DOHH2 (cell line): Measurements from ENCODE around the gene NPPA.

Source experiments
- H3F3A ChIP-seq: fragments of 200-600 bp; sonication (generic), shearing (Covaris generic); 2 replicates; pipeline ENCODE4 v1.6.0; 2016; ENCODE audit warnings: antibody characterized with exemption, mild to moderate bottlenecking; ENCODE audit not compliant: control insufficient read depth, insufficient read depth
- H3K27ac ChIP-seq: fragments of 200-600 bp; sonication (generic); 2 replicates; pipeline ENCODE4 v1.5.1; 2014; ENCODE audit warnings: low read depth, mild to moderate bottlenecking, low read length, moderate library complexity
- H3K27me3 ChIP-seq: fragments of 200-600 bp; sonication (generic); 2 replicates; pipeline ENCODE4 v1.6.1; 2014; ENCODE audit warnings: mild to moderate bottlenecking, low read length, mixed read lengths; ENCODE audit not compliant: control insufficient read depth
- H3K36me3 ChIP-seq: fragments of 200-600 bp; sonication (generic); 2 replicates; pipeline ENCODE4 v1.6.1; 2014; ENCODE audit warnings: mild to moderate bottlenecking, low read length, moderate library complexity, mixed read lengths; ENCODE audit not compliant: control insufficient read depth
- H3K4me1 ChIP-seq: fragments of 200-600 bp; sonication (generic); 2 replicates; pipeline ENCODE4 v1.6.1; 2014; ENCODE audit warnings: mild to moderate bottlenecking, low read length, mixed read lengths; ENCODE audit not compliant: control insufficient read depth
- H3K4me2 ChIP-seq: fragments of 200-600 bp; sonication (generic); 2 replicates; pipeline ENCODE4 v1.6.0; 2014; ENCODE audit warnings: mild to moderate bottlenecking, low read length, moderate library complexity
- H3K4me3 ChIP-seq: fragments of 200-600 bp; sonication (generic); 2 replicates; pipeline ENCODE4 v1.5.1; 2014; ENCODE audit warnings: mild to moderate bottlenecking, low read length, mixed read lengths
- H3K79me2 ChIP-seq: fragments of 200-600 bp; sonication (generic); 2 replicates; pipeline ENCODE4 v1.6.1; 2014; ENCODE audit warnings: mild to moderate bottlenecking, low read length, mixed read lengths; ENCODE audit not compliant: control insufficient read depth
- H3K9me2 ChIP-seq: fragments of 200-600 bp; sonication (generic); replicated peaks from 2 replicates; pipeline ENCODE4 v1.6.1; 2014; ENCODE audit warnings: mild to moderate bottlenecking, low read length, mixed read lengths; ENCODE audit not compliant: control insufficient read depth
- H3K9me3 ChIP-seq: fragments of 200-600 bp; sonication (generic); 2 replicates; pipeline ENCODE4 v1.6.1; 2014; ENCODE audit warnings: antibody characterized with exemption, low read length, mixed read lengths; ENCODE audit not compliant: control insufficient read depth, insufficient read depth
- H4K20me1 ChIP-seq: fragments of 200-600 bp; sonication (generic); 2 replicates; pipeline ENCODE4 v1.6.0; 2014; ENCODE audit warnings: low read depth, mild to moderate bottlenecking, antibody characterized with exemption, low read length, moderate library complexity; ENCODE audit not compliant: control insufficient read depth, insufficient read depth
- EZH2phosphoT487 ChIP-seq: fragments of 200-600 bp; sonication (generic); IDR thresholded peaks from 2 replicates; pipeline ENCODE4 v1.6.1; 2017; ENCODE audit warnings: borderline replicate concordance, mild to moderate bottlenecking, antibody characterized with exemption, low read length, moderate library complexity, mixed read lengths
- TF ChIP-seq, protein P1 (sequence below): fragments of 200-600 bp; sonication (generic); IDR thresholded peaks from one replicate; pipeline ENCODE4 v1.5.1; 2014; ENCODE audit warnings: antibody characterized with exemption, mild to moderate bottlenecking, low read depth, low read length; ENCODE audit not compliant: poor library complexity, severe bottlenecking

NPPA gene

DNA sequence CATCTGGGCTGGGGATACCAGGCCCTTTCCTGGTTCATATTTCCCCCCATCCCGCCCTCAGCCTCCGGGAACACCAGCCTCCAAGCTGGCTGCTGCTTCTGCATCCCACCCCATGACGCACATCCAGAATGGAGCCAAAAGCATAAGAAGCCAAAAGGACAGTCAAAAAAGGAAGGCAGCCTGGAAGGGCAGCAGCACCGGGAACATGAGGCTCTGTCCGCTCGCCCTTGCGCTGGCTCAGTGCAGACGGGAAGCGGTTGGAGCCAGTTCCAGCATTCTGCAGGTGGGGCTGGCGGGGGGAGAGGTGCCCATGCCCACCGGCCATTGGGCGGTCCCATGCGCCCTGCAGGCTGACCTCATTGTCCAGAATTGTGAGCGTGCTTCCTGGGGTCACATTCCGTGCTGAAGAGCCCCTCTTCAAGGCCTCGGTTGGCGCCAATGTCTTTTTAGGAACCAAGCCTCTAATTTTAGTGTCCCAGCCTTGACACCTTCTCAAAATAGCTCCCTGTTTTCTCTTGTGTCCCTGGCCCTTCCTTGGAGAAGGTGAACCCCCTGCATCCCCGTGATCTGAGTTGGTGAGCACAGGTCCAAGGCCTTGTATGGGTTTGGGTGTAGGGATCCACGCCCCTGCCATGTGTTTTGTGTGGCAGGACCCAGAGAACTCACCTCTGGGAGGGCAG lies 39.5 kb upstream of the NPPA start:
- H4K20me1 ChIP-seq: no peaks in the 10 kb centered on the region
- TF ChIP-seq, protein P1, sequence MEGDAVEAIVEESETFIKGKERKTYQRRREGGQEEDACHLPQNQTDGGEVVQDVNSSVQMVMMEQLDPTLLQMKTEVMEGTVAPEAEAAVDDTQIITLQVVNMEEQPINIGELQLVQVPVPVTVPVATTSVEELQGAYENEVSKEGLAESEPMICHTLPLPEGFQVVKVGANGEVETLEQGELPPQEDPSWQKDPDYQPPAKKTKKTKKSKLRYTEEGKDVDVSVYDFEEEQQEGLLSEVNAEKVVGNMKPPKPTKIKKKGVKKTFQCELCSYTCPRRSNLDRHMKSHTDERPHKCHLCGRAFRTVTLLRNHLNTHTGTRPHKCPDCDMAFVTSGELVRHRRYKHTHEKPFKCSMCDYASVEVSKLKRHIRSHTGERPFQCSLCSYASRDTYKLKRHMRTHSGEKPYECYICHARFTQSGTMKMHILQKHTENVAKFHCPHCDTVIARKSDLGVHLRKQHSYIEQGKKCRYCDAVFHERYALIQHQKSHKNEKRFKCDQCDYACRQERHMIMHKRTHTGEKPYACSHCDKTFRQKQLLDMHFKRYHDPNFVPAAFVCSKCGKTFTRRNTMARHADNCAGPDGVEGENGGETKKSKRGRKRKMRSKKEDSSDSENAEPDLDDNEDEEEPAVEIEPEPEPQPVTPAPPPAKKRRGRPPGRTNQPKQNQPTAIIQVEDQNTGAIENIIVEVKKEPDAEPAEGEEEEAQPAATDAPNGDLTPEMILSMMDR: no peak
- no peak for TF ChIP-seq EZH2phosphoT487
- H3F3A ChIP-seq: no peaks in the 10 kb centered on the region
- H3K27me3 ChIP-seq: peaks cover 18% of the 10 kb centered on the region
- H3K4me3 ChIP-seq: no peak overlapping the region
- H3K79me2 ChIP-seq: no peaks in the 10 kb centered on the region
- H3K9me3 ChIP-seq: no peaks in the 10 kb centered on the region
- H3K36me3 ChIP-seq: no peaks in the 10 kb centered on the region
- no peak overlapping the region for H3K4me2 ChIP-seq
- peaks cover 17% of the 10 kb centered on the region for H3K4me1 ChIP-seq
- H3K9me2 ChIP-seq: no peaks in the 10 kb centered on the region
- H3K27ac ChIP-seq: no peak overlapping the region

DNA sequence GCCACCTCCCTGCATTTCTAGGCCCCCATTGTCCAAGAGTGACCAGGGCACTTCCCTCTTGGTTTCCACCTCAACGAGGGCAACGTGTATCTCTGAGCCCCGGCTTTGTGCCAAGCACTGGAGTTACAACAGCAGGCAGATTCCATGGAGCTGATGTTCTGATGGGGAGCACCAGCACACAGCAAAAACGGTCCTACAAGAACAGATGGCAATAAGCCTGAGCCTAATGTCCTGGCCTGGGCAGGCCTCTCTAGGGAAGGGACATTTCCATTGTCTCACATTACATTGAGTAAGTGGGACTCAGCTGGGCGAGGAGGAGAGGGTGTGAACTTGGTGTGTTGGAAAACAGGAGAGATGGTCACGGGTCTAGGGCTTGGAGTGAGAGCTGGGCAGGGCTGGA lies 38.3 kb upstream of the NPPA start:
- H3K9me3 ChIP-seq: no peaks in the 10 kb centered on the region
- H3K27me3 ChIP-seq: peaks cover 23% of the 10 kb centered on the region
- no peaks in the 10 kb centered on the region for H3K36me3 ChIP-seq
- no peaks in the 10 kb centered on the region for H3K9me2 ChIP-seq
- no peak overlapping the region for H3K4me3 ChIP-seq
- TF ChIP-seq EZH2phosphoT487: no peak
- TF ChIP-seq, protein P1: no peak
- no peaks in the 10 kb centered on the region for H4K20me1 ChIP-seq
- H3F3A ChIP-seq: no peaks in the 10 kb centered on the region
- no peaks in the 10 kb centered on the region for H3K79me2 ChIP-seq
- H3K27ac ChIP-seq: no peak overlapping the region
- H3K4me2 ChIP-seq: no peak overlapping the region
- H3K4me1 ChIP-seq: peaks cover 14% of the 10 kb centered on the region

DNA sequence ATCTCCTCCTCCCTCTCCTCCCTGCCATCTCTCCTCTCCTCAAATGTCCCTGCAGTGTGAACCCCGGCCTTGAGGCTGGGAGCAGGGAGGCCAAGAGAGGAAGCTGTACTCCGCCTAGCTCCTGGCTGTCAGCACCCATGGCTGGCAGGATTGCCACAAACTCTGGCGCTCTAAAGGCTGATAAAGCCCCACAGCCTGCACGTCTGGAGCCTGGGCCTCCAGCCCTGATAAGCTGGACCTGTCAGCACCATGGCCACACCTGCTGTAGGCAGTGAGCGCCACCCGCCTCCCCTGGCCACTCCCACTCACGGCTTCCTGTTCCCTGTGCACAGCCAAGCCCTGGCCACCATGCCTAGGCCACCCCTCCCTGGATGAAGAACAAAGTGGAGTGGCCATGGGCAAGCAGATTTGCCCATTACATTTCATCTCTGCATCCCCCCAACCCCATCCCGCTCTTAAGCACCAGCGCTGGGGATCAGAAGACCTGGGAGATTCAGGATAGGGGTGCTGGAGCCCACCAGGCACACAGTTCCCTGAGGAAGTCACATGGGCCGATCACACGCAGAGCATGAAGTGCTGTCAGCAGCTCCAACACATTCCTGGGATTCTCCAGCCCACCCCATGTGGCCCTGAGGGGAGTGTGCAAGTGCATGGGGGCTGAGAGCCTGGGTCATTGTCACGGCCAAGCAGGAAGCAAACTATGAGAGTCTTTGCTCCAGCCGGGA lies 35.4 kb upstream of the NPPA start:
- H3K4me2 ChIP-seq: no peak overlapping the region
- H3K4me3 ChIP-seq: no peak overlapping the region
- peaks cover 5% of the 10 kb centered on the region; the same call in 1 of the 2 replicates for H3K4me1 ChIP-seq
- H3K36me3 ChIP-seq: no peaks in the 10 kb centered on the region
- H4K20me1 ChIP-seq: no peaks in the 10 kb centered on the region
- H3K27me3 ChIP-seq: peaks cover 28% of the 10 kb centered on the region
- H3K79me2 ChIP-seq: no peaks in the 10 kb centered on the region
- TF ChIP-seq, protein P1: no peak
- no peak for TF ChIP-seq EZH2phosphoT487
- no peaks in the 10 kb centered on the region for H3K9me2 ChIP-seq
- no peaks in the 10 kb centered on the region for H3F3A ChIP-seq
- no peak overlapping the region for H3K27ac ChIP-seq
- H3K9me3 ChIP-seq: no peaks in the 10 kb centered on the region
